Ishikawa (cell line): ENCODE data around the gene ABLIM2.

Experiments used
- CEBPB ChIP-seq: IDR thresholded peaks from 2 replicates; pipeline ENCODE4 v1.6.1; 2012
- CREB1 ChIP-seq: IDR thresholded peaks from 2 replicates; pipeline ENCODE4 v1.6.1; 2012; ENCODE audit warnings: low read depth
- EGR1 ChIP-seq: IDR thresholded peaks from 2 replicates; pipeline ENCODE4 v1.6.1; 2012
- EP300 ChIP-seq: IDR thresholded peaks from 2 replicates; pipeline ENCODE4 v1.6.1; 2012; ENCODE audit warnings: borderline replicate concordance
- FOXM1 ChIP-seq: IDR thresholded peaks from 2 replicates; pipeline ENCODE4 v1.6.1; 2012; ENCODE audit warnings: low read depth, borderline replicate concordance
- MAX ChIP-seq: IDR thresholded peaks from 2 replicates; pipeline ENCODE4 v1.6.1; 2012
- NFIC ChIP-seq: IDR thresholded peaks from 2 replicates; pipeline ENCODE4 v1.6.1; 2012
- RAD21 ChIP-seq: IDR thresholded peaks from 2 replicates; pipeline ENCODE4 v1.6.1; 2012; ENCODE audit warnings: low read depth
- REST ChIP-seq: IDR thresholded peaks from 2 replicates; pipeline ENCODE4 v1.6.1; 2012; ENCODE audit warnings: low read depth, mild to moderate bottlenecking
- TAF1 ChIP-seq: IDR thresholded peaks from 2 replicates; pipeline ENCODE4 v1.6.1; 2012; ENCODE audit warnings: low read depth, mild to moderate bottlenecking
- TCF12 ChIP-seq: IDR thresholded peaks from 2 replicates; pipeline ENCODE4 v1.6.1; 2012; ENCODE audit warnings: low read depth
- TEAD4 ChIP-seq: IDR thresholded peaks from 2 replicates; pipeline ENCODE4 v1.6.1; 2012
- YY1 ChIP-seq: IDR thresholded peaks from 2 replicates; pipeline ENCODE4 v1.6.1; 2012; ENCODE audit warnings: low read depth
- ZBTB7A ChIP-seq: IDR thresholded peaks from 2 replicates; pipeline ENCODE4 v1.6.1; 2012; ENCODE audit warnings: low read depth
- TF ChIP-seq, protein P1 (sequence below): IDR thresholded peaks from 2 replicates; pipeline ENCODE4 v1.6.1; 2012

The ABLIM2 gene

GRCh38 chr4:8120501-8120900 lies 38.1 kb downstream of the ABLIM2 start:
- TF ChIP-seq TCF12 (no peak), CREB1 (no peak), FOXM1 (no peak), RAD21 (no peak), EP300 (no peak), TAF1 (no peak), YY1 (no peak), EGR1 (no peak), NFIC (no peak)

DNA sequence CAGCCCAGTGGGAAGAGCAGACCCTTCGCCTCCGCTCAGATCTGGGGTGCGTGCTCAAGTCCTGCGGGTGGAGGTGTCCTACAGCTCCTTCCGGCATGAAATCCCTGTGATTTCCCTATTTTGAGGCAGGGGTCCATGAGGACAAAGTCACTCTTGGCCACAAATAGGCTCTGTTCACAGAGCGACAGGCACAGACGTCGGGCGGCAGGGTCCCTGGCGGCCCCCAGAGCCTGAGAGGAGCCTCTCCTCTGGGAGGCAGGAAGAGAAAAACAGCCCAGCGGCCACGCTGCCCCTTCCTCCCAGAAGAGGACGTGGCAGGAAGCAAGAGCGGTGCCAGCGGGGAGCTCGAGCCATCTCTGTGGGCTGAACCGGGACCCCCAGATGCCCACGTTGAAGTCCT lies 38.7 kb downstream of the ABLIM2 start:
- no peak for TF ChIP-seq ZBTB7A
- TF ChIP-seq MAX: no peak
- no peak for TF ChIP-seq FOXM1
- no peak for TF ChIP-seq REST
- no peak for TF ChIP-seq YY1
- TF ChIP-seq EGR1: no peak
- TF ChIP-seq CEBPB: no peak
- no peak for TF ChIP-seq NFIC
- no peak for TF ChIP-seq TCF12
- no peak for TF ChIP-seq CREB1
- TF ChIP-seq, protein P1, sequence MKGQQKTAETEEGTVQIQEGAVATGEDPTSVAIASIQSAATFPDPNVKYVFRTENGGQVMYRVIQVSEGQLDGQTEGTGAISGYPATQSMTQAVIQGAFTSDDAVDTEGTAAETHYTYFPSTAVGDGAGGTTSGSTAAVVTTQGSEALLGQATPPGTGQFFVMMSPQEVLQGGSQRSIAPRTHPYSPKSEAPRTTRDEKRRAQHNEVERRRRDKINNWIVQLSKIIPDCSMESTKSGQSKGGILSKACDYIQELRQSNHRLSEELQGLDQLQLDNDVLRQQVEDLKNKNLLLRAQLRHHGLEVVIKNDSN: no peak
- TF ChIP-seq RAD21: no peak
- TF ChIP-seq TEAD4: no peak
- TF ChIP-seq TAF1: no peak
- no peak for TF ChIP-seq EP300

DNA sequence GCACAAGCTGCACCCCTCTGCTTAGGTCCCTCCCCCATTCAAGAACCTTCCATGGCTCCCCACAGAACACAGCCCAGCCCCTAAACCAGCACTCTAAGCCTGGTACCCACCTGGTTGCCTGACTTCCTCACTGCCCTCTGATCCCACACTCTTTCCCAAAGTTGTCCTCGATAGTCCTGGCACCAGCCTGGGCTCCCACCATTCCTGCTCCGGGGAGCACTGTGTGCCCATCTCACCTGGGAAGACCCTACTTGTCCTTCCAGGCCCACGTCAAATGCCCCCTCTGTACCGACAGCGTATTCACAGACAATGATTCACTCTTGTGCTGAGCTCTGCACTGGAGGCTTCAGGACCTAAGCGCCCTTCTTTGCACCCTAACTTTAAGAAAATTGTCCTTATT lies 40.1 kb downstream of the ABLIM2 start:
- TF ChIP-seq FOXM1: no peak
- TF ChIP-seq REST: no peak
- no peak for TF ChIP-seq EGR1
- TF ChIP-seq TAF1: no peak
- no peak for TF ChIP-seq MAX
- no peak for TF ChIP-seq YY1
- TF ChIP-seq RAD21: no peak
- TF ChIP-seq, protein P1: no peak
- TF ChIP-seq ZBTB7A: no peak
- TF ChIP-seq EP300: no peak
- no peak for TF ChIP-seq CEBPB

DNA sequence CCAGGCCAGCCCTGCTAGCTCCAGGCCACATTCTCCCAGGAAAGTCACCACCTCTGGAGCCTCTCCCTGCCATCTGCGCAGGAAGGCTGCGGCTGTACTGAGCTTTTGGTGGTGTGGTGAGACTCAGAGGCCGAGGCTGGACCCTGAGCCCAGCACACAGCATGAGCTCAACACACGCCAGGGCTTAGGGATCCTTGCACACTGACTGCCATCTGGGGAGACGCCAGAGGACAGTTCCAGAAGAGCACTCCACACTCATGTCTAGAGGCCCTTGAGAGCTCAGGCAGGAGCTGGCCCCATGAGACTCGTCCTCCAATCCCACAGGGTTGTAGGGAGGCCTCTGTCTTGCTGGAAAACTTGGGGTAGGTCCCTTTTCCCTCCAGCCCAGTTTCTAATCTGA lies 40.6 kb downstream of the ABLIM2 start:
- TF ChIP-seq EGR1: no peak
- no peak for TF ChIP-seq TCF12
- no peak for TF ChIP-seq YY1
- no peak for TF ChIP-seq FOXM1
- no peak for TF ChIP-seq CREB1
- no peak for TF ChIP-seq TAF1
- no peak for TF ChIP-seq MAX
- TF ChIP-seq NFIC: no peak
- TF ChIP-seq CEBPB: no peak
- TF ChIP-seq ZBTB7A: no peak
- TF ChIP-seq EP300: no peak
- no peak for TF ChIP-seq REST
- no peak for TF ChIP-seq TEAD4
- TF ChIP-seq RAD21: no peak
- TF ChIP-seq, protein P1: no peak
